Measurements from ENCODE around the gene TSKS.
A peak's percentile ranks its signal among the peaks of the same experiment; 100 is the strongest.

Gene TSKS

DNA sequence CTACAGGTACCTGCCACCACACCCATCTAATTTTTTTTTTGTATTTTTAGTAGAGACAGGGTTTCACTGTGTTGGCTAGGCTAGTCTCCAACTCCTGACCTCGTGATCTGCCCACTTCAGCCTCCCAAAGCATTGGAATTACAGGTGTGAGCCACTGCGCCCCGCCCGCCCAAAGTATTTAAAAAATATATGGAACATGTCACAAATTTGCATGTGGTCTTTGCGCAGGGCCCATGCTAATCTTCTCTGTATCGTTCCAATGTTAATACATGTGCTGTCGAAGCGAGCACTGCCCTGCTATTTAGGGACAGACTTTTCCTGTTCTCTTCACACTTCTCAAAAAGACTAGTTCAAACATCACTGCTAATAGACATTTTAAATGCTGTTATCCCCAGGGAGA, 1.2 kb upstream of the TSKS start:
- Mint-ChIP-seq H3K4me3 (no peak overlapping the region), H3K27me3 (peaks cover 3% of the 10 kb centered on the region), H3K27ac (no peak overlapping the region), H3K36me3 (ENCODE audit: low read depth) (peaks cover 2% of the 10 kb centered on the region), H3K9me3 (no peaks in the 10 kb centered on the region), H3K4me1 (peaks cover 29% of the 10 kb centered on the region)
- ATAC-seq: no peak
- DNase-seq: no peak

DNA sequence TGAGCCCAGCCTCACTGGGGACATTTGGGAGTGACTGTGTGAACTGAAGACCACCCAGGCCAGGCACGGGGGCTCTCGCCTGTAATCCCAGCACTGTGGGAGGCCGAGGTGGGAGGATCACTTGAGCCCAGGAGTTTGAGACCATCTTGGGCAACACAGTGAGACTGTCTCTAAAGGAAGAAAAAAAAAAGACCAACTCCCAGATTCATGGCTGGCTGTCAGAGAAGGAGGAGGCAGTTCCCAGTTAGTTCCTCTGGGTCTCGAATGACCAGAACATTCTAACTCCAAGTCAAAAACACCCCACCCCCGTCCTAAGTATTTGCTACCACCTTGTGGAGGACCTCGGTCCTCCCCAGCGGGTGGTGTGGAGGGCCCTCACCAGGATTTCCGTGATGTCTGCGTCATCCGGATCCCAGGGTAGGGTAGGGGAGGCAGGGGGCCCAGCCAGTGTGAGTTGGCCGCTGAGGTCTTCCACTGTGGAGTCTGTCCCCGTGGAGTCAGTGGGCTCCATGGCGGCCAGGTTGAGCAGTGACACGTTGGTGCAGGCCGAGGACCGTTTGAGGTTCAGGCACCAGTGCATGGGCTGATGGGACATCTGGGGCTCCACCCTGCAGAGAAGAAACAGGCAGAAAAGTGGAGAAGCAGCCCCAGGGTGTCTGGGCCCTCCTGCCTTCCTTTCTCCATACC, 1.3 kb downstream of the TSKS start:
- ATAC-seq (no peak), DNase-seq (no peak)
- H3K4me1 Mint-ChIP-seq: peaks cover 10% of the 10 kb centered on the region
- H3K27ac Mint-ChIP-seq: no peak overlapping the region
- peaks cover 3% of the 10 kb centered on the region for H3K27me3 Mint-ChIP-seq
- H3K9me3 Mint-ChIP-seq: no peaks in the 10 kb centered on the region
- H3K36me3 Mint-ChIP-seq (ENCODE audit: low read depth): peaks cover 2% of the 10 kb centered on the region
- no peak overlapping the region for H3K4me3 Mint-ChIP-seq

DNA sequence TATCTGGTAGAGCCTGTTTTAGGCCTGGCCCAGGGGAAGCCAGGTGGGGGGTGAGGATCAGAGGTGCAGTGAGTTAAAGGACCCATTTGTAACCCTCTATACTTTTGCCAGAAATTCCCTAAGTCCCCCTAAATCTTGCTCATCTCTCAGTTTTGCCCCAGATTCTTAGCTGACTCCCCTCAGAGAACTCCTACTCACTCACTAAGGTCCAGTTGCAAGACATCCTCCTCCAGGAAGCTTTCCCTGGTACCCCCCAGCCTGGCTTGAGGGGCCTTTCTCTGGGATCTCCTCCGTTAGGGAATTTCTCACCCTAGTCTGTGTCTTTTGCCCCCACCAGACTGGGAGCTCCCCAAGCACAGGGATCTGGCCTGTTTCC, 1.9 kb downstream of the TSKS start:
- DNase-seq: no peak
- Mint-ChIP-seq H3K27ac (no peak overlapping the region), H3K4me3 (no peak overlapping the region)

DNA sequence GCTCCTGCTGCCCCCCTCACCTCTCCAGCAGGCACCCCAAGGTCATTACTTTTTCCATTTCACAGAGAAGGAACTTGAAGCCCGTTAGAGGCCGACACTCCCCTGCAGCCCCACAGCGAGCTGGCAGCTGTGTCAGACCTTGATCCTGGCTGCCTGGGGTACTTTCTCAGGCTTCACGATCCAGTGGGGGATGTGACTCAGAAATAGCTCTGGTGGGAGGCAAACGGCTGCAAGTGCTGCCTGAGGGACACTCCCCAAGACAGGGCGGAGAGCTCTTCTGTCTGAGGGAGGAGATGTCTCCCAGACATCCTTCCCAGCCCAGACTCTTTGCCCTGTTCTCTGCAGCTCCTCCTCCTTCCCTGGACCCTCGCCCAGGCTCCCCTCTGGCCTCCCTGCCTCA, 4.8 kb downstream of the TSKS start:
- ATAC-seq (no peak), DNase-seq (no peak)
- no peaks in the 10 kb centered on the region for H3K4me1 Mint-ChIP-seq
- no peaks in the 10 kb centered on the region for H3K27me3 Mint-ChIP-seq
- H3K9me3 Mint-ChIP-seq: no peaks in the 10 kb centered on the region
- no peak overlapping the region for H3K4me3 Mint-ChIP-seq
- no peak overlapping the region for H3K27ac Mint-ChIP-seq
- H3K36me3 Mint-ChIP-seq (ENCODE audit: low read depth): no peaks in the 10 kb centered on the region

More for the DNA sequence above, 1.9 kb downstream of the TSKS start:
- no peaks in the 10 kb centered on the region for H3K27me3 Mint-ChIP-seq
- H3K4me1 Mint-ChIP-seq: peaks cover 6% of the 10 kb centered on the region
- no peak for ATAC-seq
- no peaks in the 10 kb centered on the region for H3K36me3 Mint-ChIP-seq (ENCODE audit: low read depth)
- no peaks in the 10 kb centered on the region for H3K9me3 Mint-ChIP-seq

DNA sequence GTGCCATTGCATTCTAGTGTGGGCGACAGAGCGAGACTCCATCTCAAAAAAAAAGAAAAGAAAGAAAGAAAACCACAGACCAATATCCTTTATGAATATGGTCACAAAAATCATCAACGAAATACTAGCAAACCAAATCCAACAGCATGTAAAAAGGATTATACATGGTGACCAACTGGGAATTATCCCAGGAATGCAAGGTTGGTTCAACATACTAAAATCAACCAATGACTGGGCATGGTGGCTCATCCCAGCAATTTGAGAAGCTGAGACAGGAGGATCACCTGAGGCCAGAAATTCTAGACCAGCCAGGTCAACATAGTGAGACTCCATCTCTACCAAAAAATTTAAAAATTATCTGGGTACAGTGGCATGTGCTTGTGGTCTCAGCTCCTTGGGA, 7.2 kb downstream of the TSKS start:
- Mint-ChIP-seq H3K27me3 (no peaks in the 10 kb centered on the region), H3K4me3 (no peak overlapping the region), H3K9me3 (no peaks in the 10 kb centered on the region), H3K36me3 (ENCODE audit: low read depth) (no peaks in the 10 kb centered on the region), H3K27ac (no peak overlapping the region), H3K4me1 (no peaks in the 10 kb centered on the region)
- ATAC-seq (no peak), DNase-seq (no peak)

DNA sequence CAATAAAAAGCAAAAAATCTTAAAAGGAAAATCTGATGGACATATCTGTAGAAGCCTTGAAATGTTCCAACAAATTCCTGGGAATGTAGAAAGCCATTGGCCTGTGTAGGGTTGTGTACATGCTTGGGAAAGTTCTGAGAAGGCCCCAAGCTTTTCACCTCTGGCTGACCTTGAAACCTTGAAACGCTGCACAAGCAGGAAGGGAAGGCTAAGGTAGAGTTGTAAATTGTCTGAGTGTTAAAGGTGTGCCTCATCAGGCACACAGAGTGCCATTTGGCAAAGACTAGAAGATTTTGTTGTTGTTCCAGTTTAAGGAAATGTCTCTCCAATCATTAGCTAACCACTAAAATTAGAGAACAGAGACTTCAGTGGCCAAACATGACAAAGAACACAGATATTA, 10.4 kb downstream of the TSKS start:
- no peak overlapping the region for H3K4me3 Mint-ChIP-seq
- H3K4me1 Mint-ChIP-seq: no peaks in the 10 kb centered on the region
- no peak for ATAC-seq

DNA sequence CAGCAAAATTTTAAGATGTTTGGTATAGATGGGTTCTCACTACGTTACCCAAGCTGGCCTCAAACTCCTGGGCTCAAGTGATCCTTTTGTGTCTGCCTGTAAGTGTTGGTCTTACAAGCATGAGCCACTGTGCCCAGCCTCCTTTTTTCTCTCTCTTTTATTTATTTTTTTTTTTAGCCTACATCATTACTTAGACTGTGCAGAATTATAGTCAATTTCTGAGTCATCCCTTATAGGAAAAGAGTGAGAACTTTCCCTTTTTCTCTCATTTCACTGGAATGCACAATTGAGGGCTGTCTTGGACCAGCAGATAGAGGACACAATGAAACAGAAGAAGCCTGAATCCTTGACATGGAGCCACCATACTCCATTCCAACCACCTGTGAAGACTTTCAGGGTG, 13.3 kb downstream of the TSKS start:
- DNase-seq (no peak), ATAC-seq (no peak)
- Mint-ChIP-seq H3K9me3 (no peaks in the 10 kb centered on the region), H3K4me3 (no peak overlapping the region), H3K4me1 (no peaks in the 10 kb centered on the region), H3K27ac (no peak overlapping the region), H3K27me3 (no peaks in the 10 kb centered on the region), H3K36me3 (ENCODE audit: low read depth) (no peaks in the 10 kb centered on the region)

More for the DNA sequence above, 10.4 kb downstream of the TSKS start:
- no peak overlapping the region for H3K27ac Mint-ChIP-seq
- no peaks in the 10 kb centered on the region for H3K36me3 Mint-ChIP-seq (ENCODE audit: low read depth)
- H3K27me3 Mint-ChIP-seq: no peaks in the 10 kb centered on the region
- H3K9me3 Mint-ChIP-seq: no peaks in the 10 kb centered on the region
- DNase-seq: no peak

DNA sequence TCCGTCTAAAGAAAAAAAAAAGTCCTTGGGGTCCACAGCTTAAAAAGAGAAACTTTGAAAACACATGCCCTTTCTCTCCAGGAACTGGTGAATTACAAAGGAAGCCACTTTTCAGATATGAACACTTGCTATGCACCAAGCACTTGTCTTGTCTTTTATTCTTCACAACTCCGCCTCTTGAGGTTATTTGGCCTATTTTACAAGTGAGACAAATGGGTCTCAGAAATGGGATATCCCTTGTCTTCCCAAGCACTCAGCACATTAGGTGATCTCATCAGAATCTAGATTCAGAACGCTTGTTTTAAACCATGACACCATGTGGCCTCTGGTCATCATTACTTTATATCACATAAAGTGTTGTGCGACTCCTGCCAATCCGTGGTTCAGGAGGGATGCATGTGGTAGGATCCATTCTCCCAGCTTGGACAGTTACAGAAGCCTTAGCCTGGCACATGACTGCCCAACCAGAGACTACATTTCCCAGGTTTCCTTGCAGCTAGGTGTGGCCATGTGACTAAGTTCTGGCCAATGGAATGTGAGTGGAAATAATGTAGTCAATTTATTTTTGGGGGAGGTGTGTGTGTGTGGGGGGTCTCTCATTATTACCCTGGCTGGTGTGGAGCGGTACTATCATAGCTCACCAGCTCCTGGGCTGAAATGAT, 13.9 kb downstream of the TSKS start:
- Mint-ChIP-seq H3K9me3 (no peaks in the 10 kb centered on the region), H3K4me3 (no peak overlapping the region), H3K36me3 (ENCODE audit: low read depth) (no peaks in the 10 kb centered on the region), H3K27me3 (no peaks in the 10 kb centered on the region), H3K27ac (no peak overlapping the region), H3K4me1 (no peaks in the 10 kb centered on the region)
- DNase-seq (no peak), ATAC-seq (no peak)

DNA sequence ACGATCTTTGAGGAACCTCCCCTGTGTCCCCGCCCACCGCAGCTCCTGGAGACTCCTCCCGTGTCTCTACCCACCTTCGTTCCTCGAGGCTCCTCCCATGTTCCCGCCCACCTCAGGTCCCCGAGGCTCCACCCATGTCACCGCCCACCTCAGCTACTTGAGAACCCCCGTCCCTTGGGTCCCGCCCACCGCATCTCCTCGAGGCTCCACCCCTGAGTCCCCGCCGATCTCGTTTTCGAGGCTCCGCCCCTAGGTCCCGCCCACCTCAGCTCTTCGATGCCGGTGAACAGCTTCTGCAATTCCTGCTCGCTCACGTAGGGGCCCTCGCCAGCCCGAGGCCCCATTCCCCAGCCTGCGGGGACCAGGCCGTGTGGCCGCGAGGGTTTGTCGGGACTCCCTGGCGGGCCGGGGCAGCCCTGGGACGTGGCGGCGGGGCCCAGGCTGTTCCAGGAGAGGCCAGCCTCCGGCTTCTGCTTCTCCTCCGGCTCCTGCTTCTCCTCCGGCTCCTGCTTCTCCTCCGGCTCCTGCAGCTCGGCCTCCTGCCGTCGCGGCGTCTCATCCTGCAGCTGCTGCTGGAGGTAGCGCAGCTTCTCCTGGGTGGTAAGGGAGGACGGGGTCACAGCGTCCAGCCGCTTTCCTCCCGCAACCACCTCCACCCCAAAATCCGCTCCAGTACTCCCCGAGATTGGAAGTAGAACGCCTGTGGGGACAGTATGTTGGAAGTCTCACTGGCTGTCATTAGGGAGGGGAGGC, 16.7 kb downstream of the TSKS start:
- no peaks in the 10 kb centered on the region for H3K9me3 Mint-ChIP-seq
- DNase-seq: peak; percentile 69
- no peaks in the 10 kb centered on the region for H3K4me1 Mint-ChIP-seq
- H3K4me3 Mint-ChIP-seq: no peak overlapping the region
- H3K27me3 Mint-ChIP-seq: no peaks in the 10 kb centered on the region
- H3K36me3 Mint-ChIP-seq (ENCODE audit: low read depth): no peaks in the 10 kb centered on the region
- ATAC-seq: peak; percentile 50
- no peak overlapping the region for H3K27ac Mint-ChIP-seq

DNA sequence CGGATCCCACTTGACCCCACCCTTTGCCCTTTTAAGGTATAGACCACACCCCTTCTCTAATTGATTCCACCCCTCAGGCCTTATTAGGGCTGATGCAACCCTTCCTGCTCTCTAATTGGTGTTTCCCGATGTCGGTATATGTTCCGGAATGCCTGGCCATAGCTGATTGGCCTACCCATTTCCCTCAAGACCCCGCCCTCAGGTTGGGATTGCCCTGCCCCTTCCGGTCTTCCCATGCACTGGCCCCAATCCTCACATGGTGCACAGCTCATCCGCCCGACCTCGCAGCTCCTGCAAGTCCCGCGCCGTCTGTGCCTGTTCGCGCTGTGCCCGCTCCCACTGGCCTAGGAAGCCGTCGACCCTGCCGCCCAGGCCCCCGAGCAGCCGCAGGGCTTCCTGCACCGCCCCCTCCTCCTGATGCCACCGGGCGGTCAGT, 18.1 kb downstream of the TSKS start:
- ATAC-seq (no peak), DNase-seq (no peak)
- no peak overlapping the region for H3K4me3 Mint-ChIP-seq
- H3K9me3 Mint-ChIP-seq: no peaks in the 10 kb centered on the region
- H3K27me3 Mint-ChIP-seq: no peaks in the 10 kb centered on the region
- H3K27ac Mint-ChIP-seq: no peak overlapping the region
- H3K36me3 Mint-ChIP-seq (ENCODE audit: low read depth): no peaks in the 10 kb centered on the region
- H3K4me1 Mint-ChIP-seq: no peaks in the 10 kb centered on the region

DNA sequence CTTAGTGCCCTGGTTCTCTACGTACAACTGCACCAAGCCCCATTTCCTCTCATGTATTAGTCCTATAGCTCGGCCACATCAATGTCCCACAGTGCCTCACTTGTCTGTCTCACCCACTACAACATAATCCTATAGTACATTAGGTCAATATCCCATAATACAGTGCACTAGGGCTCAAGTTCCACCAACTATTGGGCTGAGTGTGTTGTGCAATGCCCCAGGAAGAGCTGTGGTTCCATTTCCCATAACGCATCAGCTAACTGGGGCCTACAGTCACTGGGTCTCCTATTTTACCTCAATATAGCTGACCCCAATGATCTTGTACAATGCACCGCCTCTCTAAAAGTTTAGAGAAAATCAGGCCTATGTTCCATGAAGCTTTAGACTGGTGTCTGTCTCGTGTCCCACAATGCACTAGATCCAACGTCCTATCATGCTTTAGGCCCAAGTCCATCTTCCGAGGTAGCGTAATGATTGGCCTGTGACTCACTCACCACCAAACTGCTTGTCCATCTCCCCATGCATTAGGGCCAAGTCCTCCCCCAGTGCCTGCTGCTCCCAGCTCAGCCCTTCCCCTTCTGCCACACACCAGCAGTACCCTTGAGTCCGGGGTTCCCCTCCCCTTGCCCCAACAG, 21.8 kb downstream of the TSKS start:
- ATAC-seq: no peak
- H3K4me1 Mint-ChIP-seq: peaks cover 6% of the 10 kb centered on the region

DNA sequence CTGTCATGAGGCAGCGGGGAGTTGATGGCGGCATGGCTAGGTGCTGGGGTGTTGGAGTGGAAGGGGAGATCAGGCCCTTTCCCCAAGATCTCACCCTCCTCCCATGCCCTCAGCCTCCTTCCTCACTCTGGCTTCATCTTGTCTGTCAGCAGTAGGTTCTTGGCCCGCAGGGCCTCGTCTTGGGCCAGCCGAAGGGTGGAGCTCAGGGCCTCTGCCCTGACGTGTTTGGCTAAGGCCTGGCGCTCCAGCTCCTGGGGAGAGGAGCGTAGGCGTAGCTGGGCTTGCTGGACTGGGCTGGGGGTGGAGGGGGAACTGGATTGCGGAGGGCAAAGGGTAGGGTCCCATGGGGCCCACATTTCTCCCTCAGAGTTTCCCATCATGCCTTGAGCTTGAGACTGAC, 23.2 kb downstream of the TSKS start:
- no peaks in the 10 kb centered on the region for H3K9me3 Mint-ChIP-seq
- no peaks in the 10 kb centered on the region for H3K27me3 Mint-ChIP-seq
- H3K4me3 Mint-ChIP-seq: no peak overlapping the region
- no peaks in the 10 kb centered on the region for H3K36me3 Mint-ChIP-seq (ENCODE audit: low read depth)
- no peak overlapping the region for H3K27ac Mint-ChIP-seq
- ATAC-seq: no peak
- DNase-seq: no peak
- peaks cover 6% of the 10 kb centered on the region for H3K4me1 Mint-ChIP-seq

More for the DNA sequence above, 21.8 kb downstream of the TSKS start:
- H3K27ac Mint-ChIP-seq: no peak overlapping the region
- no peaks in the 10 kb centered on the region for H3K36me3 Mint-ChIP-seq (ENCODE audit: low read depth)
- no peak overlapping the region for H3K4me3 Mint-ChIP-seq
- DNase-seq: no peak
- H3K27me3 Mint-ChIP-seq: no peaks in the 10 kb centered on the region
- no peaks in the 10 kb centered on the region for H3K9me3 Mint-ChIP-seq

DNA sequence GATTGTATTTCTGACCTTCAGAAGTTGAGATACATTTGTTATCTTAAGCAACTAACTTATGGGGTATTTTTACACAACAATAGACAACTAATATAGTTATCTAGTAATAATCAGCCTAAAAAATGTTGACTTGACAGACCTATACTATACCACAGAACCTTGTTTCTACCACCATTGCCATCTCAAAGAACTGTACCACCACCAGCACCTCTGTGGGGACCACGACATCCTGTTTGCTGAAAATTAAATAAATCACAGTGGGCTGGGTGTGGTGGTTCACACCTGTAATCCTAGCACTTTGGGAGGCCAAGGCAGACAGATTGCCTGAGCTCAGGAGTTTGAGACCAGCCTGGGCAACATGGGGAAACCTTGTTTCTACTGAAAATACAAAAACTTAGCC, 24.0 kb downstream of the TSKS start:
- no peak for DNase-seq
- no peak overlapping the region for H3K4me3 Mint-ChIP-seq
- no peaks in the 10 kb centered on the region for H3K36me3 Mint-ChIP-seq (ENCODE audit: low read depth)

DNA sequence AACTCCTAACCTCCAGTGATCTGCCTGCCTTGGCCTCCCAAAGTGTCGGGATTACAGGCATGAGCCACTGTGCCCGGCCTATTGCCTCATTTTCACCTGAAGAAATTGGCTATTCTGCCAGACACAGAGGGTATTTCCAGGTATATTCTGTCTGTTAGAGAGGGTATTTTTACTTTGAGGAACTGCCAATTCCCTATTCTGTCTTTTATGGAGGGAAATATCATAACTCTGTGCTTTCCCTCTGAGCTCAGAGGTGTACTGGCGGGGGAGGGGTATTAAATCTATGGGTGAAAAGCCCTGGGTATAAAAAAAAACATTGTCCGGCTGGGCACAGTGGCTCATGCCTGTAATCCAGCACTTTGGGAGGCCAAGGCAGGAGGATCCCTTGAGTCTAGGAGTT, 24.8 kb downstream of the TSKS start:
- ATAC-seq: no peak
- Mint-ChIP-seq H3K36me3 (ENCODE audit: low read depth) (no peaks in the 10 kb centered on the region), H3K4me1 (peaks cover 6% of the 10 kb centered on the region), H3K4me3 (no peak overlapping the region), H3K27me3 (no peaks in the 10 kb centered on the region), H3K9me3 (no peaks in the 10 kb centered on the region), H3K27ac (no peak overlapping the region)
- DNase-seq: no peak

More for the DNA sequence above, 24.0 kb downstream of the TSKS start:
- H3K4me1 Mint-ChIP-seq: peaks cover 6% of the 10 kb centered on the region
- H3K27ac Mint-ChIP-seq: no peak overlapping the region
- H3K27me3 Mint-ChIP-seq: no peaks in the 10 kb centered on the region
- H3K9me3 Mint-ChIP-seq: no peaks in the 10 kb centered on the region
- ATAC-seq: no peak

DNA sequence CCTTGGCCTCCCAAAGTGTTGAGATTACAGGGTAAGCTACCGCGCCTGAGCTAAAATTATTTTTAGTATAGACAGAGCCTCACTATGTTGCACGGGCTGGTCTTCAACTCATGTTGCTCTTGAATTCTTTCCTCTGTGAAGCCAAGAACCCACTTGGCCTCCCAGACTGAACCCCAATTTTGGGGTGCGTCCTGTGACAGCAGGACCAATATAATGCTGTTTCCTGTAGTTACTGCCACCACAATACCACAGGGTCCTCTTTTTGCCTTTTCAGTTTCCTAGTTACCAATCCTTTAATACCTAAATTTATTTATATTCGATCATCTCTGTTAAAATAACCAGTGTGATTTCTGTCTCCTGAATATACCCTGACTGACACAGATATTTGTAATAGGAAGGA, 32.9 kb downstream of the TSKS start:
- DNase-seq (no peak), ATAC-seq (no peak)
- H3K27ac Mint-ChIP-seq: no peak overlapping the region
- no peak overlapping the region for H3K4me3 Mint-ChIP-seq
- H3K9me3 Mint-ChIP-seq: no peaks in the 10 kb centered on the region
- H3K4me1 Mint-ChIP-seq: no peaks in the 10 kb centered on the region
- no peaks in the 10 kb centered on the region for H3K36me3 Mint-ChIP-seq (ENCODE audit: low read depth)
- peaks cover 3% of the 10 kb centered on the region for H3K27me3 Mint-ChIP-seq
